K562 (cell line): ENCODE measurements around the gene ZBTB8A. TPM values are rescaled to one million over a fixed set of nuclear protein-coding genes. Genes with fewer than 3 reads are reported as not detected.

Experiments
- BDP1 ChIP-seq: IDR thresholded peaks from 3 replicates; pipeline ENCODE4 v1.6.1; 2011; ENCODE audit not compliant: insufficient read length, insufficient read depth
- CAMTA2 ChIP-seq: fragments of 250-450 bp; sonication (Bioruptor Pico); conservative IDR thresholded peaks from 2 replicates; pipeline ENCODE4 v1.5.1; 2022
- CHD2 ChIP-seq: IDR thresholded peaks from 2 replicates; pipeline ENCODE4 v1.6.1; 2011; ENCODE audit warnings: low read depth, low read length
- COPS2 ChIP-seq: fragments of 450-650 bp; conservative IDR thresholded peaks from 2 replicates; pipeline ENCODE4 v1.6.1; 2016; ENCODE audit warnings: mild to moderate bottlenecking, moderate library complexity
- CREM ChIP-seq: IDR thresholded peaks from 2 replicates; pipeline ENCODE4 v1.6.1; 2014; ENCODE audit warnings: antibody characterized with exemption, low read depth
- HOXB6 ChIP-seq: fragments of 250-450 bp; sonication (Bioruptor Pico); IDR thresholded peaks from 2 replicates; pipeline ENCODE4 v1.5.1; 2022; ENCODE audit warnings: mild to moderate bottlenecking, borderline replicate concordance
- KDM4B ChIP-seq, 2 experiments: fragments of 450-650 bp in 1 of 2; sonication (generic) in 1 of 2; IDR thresholded peaks; 2 replicates each; pipeline ENCODE4 v1.6.1; 2016 to 2017; ENCODE audit warnings: borderline replicate concordance in 2 of 2, antibody characterized with exemption in 1 of 2, low read depth in 1 of 2, mild to moderate bottlenecking in 1 of 2
- NCOA2 ChIP-seq, 2 experiments: fragments of 450-650 bp; IDR thresholded peaks; 2 replicates each; pipeline ENCODE4 v1.6.1; 2018; ENCODE audit warnings: mild to moderate bottlenecking in 2 of 2, moderate library complexity in 1 of 2; ENCODE audit not compliant: partially characterized antibody in 2 of 2
- NUFIP1 ChIP-seq: fragments of 450-650 bp; IDR thresholded peaks from 2 replicates; pipeline ENCODE4 v1.6.1; 2018; ENCODE audit not compliant: partially characterized antibody
- PHF21A ChIP-seq: fragments of 450-650 bp; IDR thresholded peaks from 2 replicates; pipeline ENCODE4 v1.6.1; 2017; ENCODE audit warnings: low read depth, borderline replicate concordance
- RBM14 ChIP-seq: fragments of 200-400 bp; formaldehyde crosslinking; IDR thresholded peaks from 2 replicates; pipeline ENCODE4 v1.6.1; 2018; ENCODE audit warnings: low read depth, mild to moderate bottlenecking, low read length, moderate library complexity, borderline replicate concordance; ENCODE audit not compliant: insufficient read depth
- SP1 ChIP-seq: sonication (generic); formaldehyde crosslinking; IDR thresholded peaks from 2 replicates; pipeline ENCODE4 v1.8.1; 2022; ENCODE audit warnings: mild to moderate bottlenecking, missing genetic modification reagents
- TFAM ChIP-seq: fragments of 250-450 bp; sonication (Bioruptor Pico); conservative IDR thresholded peaks from 2 replicates; pipeline ENCODE4 v1.5.0; 2021; ENCODE audit warnings: mild to moderate bottlenecking, moderate library complexity
- USF1 ChIP-seq: sonication (generic); formaldehyde crosslinking; IDR thresholded peaks from 2 replicates; pipeline ENCODE4 v1.9.0; 2022; ENCODE audit warnings: mild to moderate bottlenecking, missing genetic modification reagents
- polyA plus RNA-seq, 8 experiments: library from polyadenylated mRNA; depleted of rRNA in 4 of 8; stranded (reverse) in 5 of 8; unstranded in 3 of 8; fragments of >200 nt; fragmentation: Nextera tagmentation in 2 of 8; fragmentation: Illumina TruSeq in 1 of 8; extraction: Ambion mirVana in 2 of 8; extraction: Trizol in 1 of 8; gene quantifications; 2 replicates each; pipeline versions ENCODE4 v1.2.1 to v1.2.3, GENCODE V29; 2011 to 2014; ENCODE audit warnings: inconsistent platforms in 1 of 8, missing spikeins in 1 of 8
- total RNA-seq, 7 experiments: library from RNA; depleted of rRNA in 6 of 7; stranded (reverse); fragments of >200 nt in 6 of 7; fragmentation: Illumina TruSeq in 2 of 7; extraction: Trizol in 2 of 7; gene quantifications; 2 replicates each; pipeline versions ENCODE4 v1.2.1 to v1.2.3, GENCODE V29; 2011 to 2021; ENCODE audit warnings: low replicate concordance in 1 of 7
- TF ChIP-seq, protein P1 (sequence below), 2 experiments: fragments of 450-650 bp; IDR thresholded peaks; 2 replicates each; pipeline ENCODE4 v1.6.1; 2016; ENCODE audit warnings: mild to moderate bottlenecking in 2 of 2, borderline replicate concordance in 1 of 2, low read depth in 1 of 2, moderate library complexity in 1 of 2

ZBTB8A gene
- total and polyA plus RNA-seq, 9 of the 15 experiments (the other 6 are each of a cell fraction or from before 2014, with no cell fraction given) = 0.01 to 0.64 (median 0.09) TPM

DNA sequence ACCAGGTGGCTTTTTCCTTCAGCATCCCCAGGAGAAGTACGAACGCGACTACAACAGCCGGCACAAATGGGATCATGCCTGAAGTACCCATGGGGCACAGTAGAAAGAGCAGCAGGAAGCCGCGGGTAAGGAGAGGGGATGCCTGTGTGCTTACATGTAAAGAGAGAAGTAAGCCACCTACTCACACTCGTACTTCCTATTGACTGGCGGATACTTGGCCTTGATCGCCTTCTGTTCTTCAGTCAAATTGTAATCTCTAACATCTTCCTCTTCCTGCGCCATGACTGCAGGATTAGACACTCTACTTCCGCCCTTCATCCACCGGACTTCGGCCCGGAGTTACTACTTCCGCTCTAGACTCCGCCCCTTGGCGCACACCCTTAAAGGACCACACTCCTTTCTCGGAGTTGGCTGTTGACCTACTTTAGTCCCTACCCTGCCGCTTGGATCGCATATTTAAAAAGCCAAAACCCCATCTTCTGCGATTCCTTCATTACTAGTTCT lies 111.1 kb downstream of the ZBTB8A start, which contains the start of gene ZBTB8OS (continued):
- TF ChIP-seq CREM = peak; percentile 91
- no peak for TF ChIP-seq PHF21A
- TF ChIP-seq SP1 (CRISPR knock-in tag) = peak; percentile 98
- TF ChIP-seq BDP1 = no peak
- TF ChIP-seq CAMTA2 (CRISPR knock-in tag) = no peak
- TF ChIP-seq COPS2 = no peak
- peak in 1 of 2 experiments; percentile 61; a peak in 1 of 4 replicates for TF ChIP-seq KDM4B (IDR thresholded peaks at IDR 0.05; ENCODE audit: borderline replicate concordance in 2 of 2, low read depth in 1 of 2)
- TF ChIP-seq NUFIP1 = no peak
- TF ChIP-seq USF1 = no peak
- TF ChIP-seq RBM14 = no peak
- TF ChIP-seq NCOA2 (IDR thresholded peaks at IDR 0.05; ENCODE audit: partially characterized antibody in 2 of 2) = no peak
- TF ChIP-seq CHD2 = no peak
- no peak for TF ChIP-seq TFAM (CRISPR knock-in tag)
- TF ChIP-seq, protein P1, sequence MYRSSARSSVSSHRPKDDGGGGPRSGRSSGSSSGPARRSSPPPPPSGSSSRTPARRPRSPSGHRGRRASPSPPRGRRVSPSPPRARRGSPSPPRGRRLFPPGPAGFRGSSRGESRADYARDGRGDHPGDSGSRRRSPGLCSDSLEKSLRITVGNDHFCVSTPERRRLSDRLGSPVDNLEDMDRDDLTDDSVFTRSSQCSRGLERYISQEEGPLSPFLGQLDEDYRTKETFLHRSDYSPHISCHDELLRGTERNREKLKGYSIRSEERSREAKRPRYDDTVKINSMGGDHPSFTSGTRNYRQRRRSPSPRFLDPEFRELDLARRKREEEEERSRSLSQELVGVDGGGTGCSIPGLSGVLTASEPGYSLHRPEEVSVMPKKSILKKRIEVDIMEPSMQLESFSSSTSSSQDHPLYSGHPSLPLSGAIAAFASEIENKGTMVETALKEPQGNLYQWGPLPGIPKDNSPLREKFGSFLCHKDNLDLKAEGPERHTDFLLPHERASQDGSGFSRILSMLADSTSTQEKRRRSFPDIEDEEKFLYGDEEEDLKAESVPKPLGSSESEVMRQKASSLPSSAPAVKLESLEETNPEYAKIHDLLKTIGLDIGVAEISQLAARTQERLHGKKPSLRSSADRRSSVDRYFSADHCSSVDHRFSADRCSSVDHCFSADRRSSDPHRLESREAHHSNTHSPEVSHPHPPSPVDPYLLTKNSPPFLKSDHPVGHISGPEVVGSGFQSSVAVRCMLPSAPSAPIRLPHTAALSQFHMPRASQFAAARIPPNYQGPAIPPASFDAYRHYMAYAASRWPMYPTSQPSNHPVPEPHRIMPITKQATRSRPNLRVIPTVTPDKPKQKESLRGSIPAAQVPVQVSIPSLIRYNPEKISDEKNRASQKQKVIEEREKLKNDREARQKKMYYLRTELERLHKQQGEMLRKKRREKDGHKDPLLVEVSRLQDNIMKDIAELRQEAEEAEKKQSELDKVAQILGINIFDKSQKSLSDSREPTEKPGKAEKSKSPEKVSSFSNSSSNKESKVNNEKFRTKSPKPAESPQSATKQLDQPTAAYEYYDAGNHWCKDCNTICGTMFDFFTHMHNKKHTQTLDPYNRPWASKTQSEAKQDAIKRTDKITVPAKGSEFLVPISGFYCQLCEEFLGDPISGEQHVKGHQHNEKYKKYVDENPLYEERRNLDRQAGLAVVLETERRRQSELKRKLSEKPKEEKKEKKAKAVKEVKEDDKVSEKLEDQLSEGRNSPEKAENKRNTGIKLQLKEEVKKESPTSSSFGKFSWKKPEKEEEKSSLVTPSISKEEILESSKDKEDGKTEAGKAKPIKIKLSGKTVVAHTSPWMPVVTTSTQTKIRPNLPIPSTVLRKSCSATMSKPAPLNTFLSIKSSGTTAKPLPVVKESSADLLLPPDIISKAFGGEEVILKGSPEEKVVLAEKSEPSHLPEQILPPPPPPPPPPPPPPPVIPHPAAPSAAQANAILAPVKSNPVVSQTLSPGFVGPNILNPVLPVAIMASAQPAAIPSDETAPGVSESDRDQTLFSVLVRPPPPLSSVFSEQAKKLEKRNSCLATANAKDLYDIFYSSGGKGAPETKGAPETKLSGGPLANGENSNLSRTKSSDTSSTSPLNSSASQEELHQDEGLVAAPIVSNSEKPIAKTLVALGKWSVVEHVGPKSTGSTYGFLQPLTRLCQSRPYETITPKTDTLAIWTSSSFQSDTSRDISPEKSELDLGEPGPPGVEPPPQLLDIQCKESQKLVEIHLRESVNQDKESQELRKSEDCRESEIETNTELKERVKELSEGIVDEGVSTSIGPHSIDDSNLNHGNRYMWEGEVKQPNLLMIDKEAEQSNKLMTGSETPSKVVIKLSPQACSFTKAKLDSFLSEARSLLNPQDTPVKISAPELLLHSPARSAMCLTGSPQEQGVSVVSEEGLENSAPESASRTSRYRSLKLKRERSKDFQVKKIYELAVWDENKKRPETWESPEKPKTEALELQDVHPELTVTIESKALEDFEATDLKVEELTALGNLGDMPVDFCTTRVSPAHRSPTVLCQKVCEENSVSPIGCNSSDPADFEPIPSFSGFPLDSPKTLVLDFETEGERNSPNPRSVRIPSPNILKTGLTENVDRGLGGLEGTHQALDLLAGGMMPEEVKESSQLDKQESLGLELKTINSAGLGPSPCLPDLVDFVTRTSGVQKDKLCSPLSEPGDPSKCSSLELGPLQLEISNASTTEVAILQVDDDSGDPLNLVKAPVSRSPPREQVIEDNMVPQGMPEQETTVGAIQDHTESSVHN (IDR thresholded peaks at IDR 0.05; ENCODE audit: borderline replicate concordance in 1 of 2, low read depth in 1 of 2) = no peak
- TF ChIP-seq HOXB6 (CRISPR knock-in tag) = no peak
